HFFc6 (cell line): Measurements from ENCODE around the gene EPS8L1. TPM values are rescaled to one million over a fixed set of nuclear protein-coding genes. Genes with fewer than 3 reads are reported as not detected.
A peak's percentile ranks its signal among the peaks of the same experiment; 100 is the strongest.

Source experiments
- DNase-seq: peaks from one replicate; pipeline ENCODE4 v3.0.0-alpha.2; 2018
- H3K27ac Mint-ChIP-seq: 2 replicates; pipeline ENCODE4 v1.8.0; 2020; ENCODE audit warnings: mild to moderate bottlenecking, mixed read lengths
- H3K27me3 Mint-ChIP-seq: 2 replicates; pipeline ENCODE4 v1.8.0; 2021; ENCODE audit warnings: mild to moderate bottlenecking, moderate library complexity, mixed read lengths; ENCODE audit not compliant: insufficient read depth
- H3K36me3 Mint-ChIP-seq: 2 replicates; pipeline ENCODE4 v1.8.0; 2021; ENCODE audit warnings: low read depth, mixed read lengths
- H3K4me1 Mint-ChIP-seq: 2 replicates; pipeline ENCODE4 v1.8.0; 2020; ENCODE audit warnings: low read depth, mixed read lengths
- H3K4me3 Mint-ChIP-seq: 2 replicates; pipeline ENCODE4 v1.8.0; 2020; ENCODE audit warnings: mild to moderate bottlenecking, moderate library complexity, mixed read lengths
- H3K9me3 Mint-ChIP-seq: 2 replicates; pipeline ENCODE4 v1.8.0; 2020; ENCODE audit warnings: mild to moderate bottlenecking, mixed read lengths
- CTCF ChIP-seq: fragments of 200-600 bp; sonication (generic); IDR thresholded peaks from 2 replicates; pipeline ENCODE4 v1.5.0; 2021; ENCODE audit warnings: antibody characterized with exemption, mild to moderate bottlenecking
- total RNA-seq, 6 experiments: library from RNA; stranded (reverse); fragmentation: NEBNext Ultra II Directional; extraction: Animal tissue kit (Norgen Biotek cat#: 25700); gene quantifications; 2 replicates in 1 of 6; 3 replicates in 5 of 6; pipeline ENCODE4 v1.2.3, GENCODE V29; 2021

Gene EPS8L1
- total RNA-seq, 6 experiments from 2014 or later, result 0.55 to 0.94 (median 0.64) TPM; not detected in 1

GRCh38 chr19:55083004-55083850, 7.6 kb downstream of the EPS8L1 start:
- peaks cover 43% of the 10 kb centered on the region for H3K27me3 Mint-ChIP-seq
- H3K4me1 Mint-ChIP-seq, result peaks cover 21% of the 10 kb centered on the region
- no peak overlapping the region for H3K27ac Mint-ChIP-seq

GRCh38 chr19:55084416-55084815, 8.7 kb downstream of the EPS8L1 start:
- H3K4me3 Mint-ChIP-seq, result no peak overlapping the region
- no peak for DNase-seq

More at GRCh38 chr19:55083004-55083850, 7.6 kb downstream of the EPS8L1 start:
- Mint-ChIP-seq H3K4me3 (no peak overlapping the region), H3K9me3 (peaks cover 15% of the 10 kb centered on the region), H3K36me3 (no peaks in the 10 kb centered on the region)
- TF ChIP-seq CTCF, result no peak
- DNase-seq, result no peak

GRCh38 chr19:55085923-55086715, 10.4 kb downstream of the EPS8L1 start:
- H3K27me3 Mint-ChIP-seq, result peaks cover 37% of the 10 kb centered on the region
- H3K36me3 Mint-ChIP-seq, result 0 out of 2 replicates have a peak, but pooled peaks cover 10% of the 10 kb centered on the region
- no peak for DNase-seq
- peak overlapping the region; percentile 53; the same call in 1 of the 2 replicates for H3K4me3 Mint-ChIP-seq
- H3K27ac Mint-ChIP-seq, result no peak overlapping the region
- peaks cover 18% of the 10 kb centered on the region for H3K4me1 Mint-ChIP-seq
- TF ChIP-seq CTCF, result no peak
- peaks cover 10% of the 10 kb centered on the region for H3K9me3 Mint-ChIP-seq

More at GRCh38 chr19:55084416-55084815, 8.7 kb downstream of the EPS8L1 start:
- H3K4me1 Mint-ChIP-seq, result peaks cover 27% of the 10 kb centered on the region
- H3K9me3 Mint-ChIP-seq, result peaks cover 15% of the 10 kb centered on the region
- no peaks in the 10 kb centered on the region for H3K36me3 Mint-ChIP-seq
- H3K27me3 Mint-ChIP-seq, result peaks cover 45% of the 10 kb centered on the region
- no peak for TF ChIP-seq CTCF
- H3K27ac Mint-ChIP-seq, result no peak overlapping the region

- H3K4me3 Mint-ChIP-seq, result peak overlapping the region; percentile 89
- peaks cover 10% of the 10 kb centered on the region for H3K9me3 Mint-ChIP-seq
- 0 out of 2 replicates have a peak, but pooled peaks cover 10% of the 10 kb centered on the region for H3K36me3 Mint-ChIP-seq
- peaks cover 37% of the 10 kb centered on the region for H3K27me3 Mint-ChIP-seq
- peak; percentile 92 for DNase-seq
- peaks cover 18% of the 10 kb centered on the region for H3K4me1 Mint-ChIP-seq
- no peak for TF ChIP-seq CTCF
- peak overlapping the region; percentile 81 for H3K27ac Mint-ChIP-seq
Measured at GRCh38 chr19:55086730-55087541, 11.3 kb downstream of the EPS8L1 start.

- peaks cover 36% of the 10 kb centered on the region for H3K27me3 Mint-ChIP-seq
- peaks cover 18% of the 10 kb centered on the region for H3K4me1 Mint-ChIP-seq
- 0 out of 2 replicates have a peak, but pooled peaks cover 10% of the 10 kb centered on the region for H3K36me3 Mint-ChIP-seq
- TF ChIP-seq CTCF, result no peak
- H3K27ac Mint-ChIP-seq, result peak overlapping the region; percentile 81
- H3K4me3 Mint-ChIP-seq, result peak overlapping the region; percentile 89
- DNase-seq, result peak; percentile 18
- H3K9me3 Mint-ChIP-seq, result peaks cover 7% of the 10 kb centered on the region
Measured at GRCh38 chr19:55087542-55087901, 11.9 kb downstream of the EPS8L1 start.
